Uterus (tissue), 2 donors: Measurements from ENCODE around the gene TRPV2.

Experiments
- CTCF ChIP-seq, 4 experiments: fragments of 200-600 bp in 2 of 4; fragments of 450-650 bp in 2 of 4; sonication (generic) in 2 of 4; IDR thresholded peaks; one replicate each; pipeline ENCODE4 v1.5.1; 2016 to 2019; ENCODE audit warnings: antibody characterized with exemption in 4 of 4, mild to moderate bottlenecking in 2 of 4, moderate library complexity in 1 of 4
- POLR2A ChIP-seq, 2 donors: fragments of 450-650 bp; IDR thresholded peaks; one replicate each; pipeline ENCODE4 v1.6.1; 2016; ENCODE audit warnings: antibody characterized with exemption in 2 of 2, mild to moderate bottlenecking in 1 of 2, moderate library complexity in 1 of 2

DNA sequence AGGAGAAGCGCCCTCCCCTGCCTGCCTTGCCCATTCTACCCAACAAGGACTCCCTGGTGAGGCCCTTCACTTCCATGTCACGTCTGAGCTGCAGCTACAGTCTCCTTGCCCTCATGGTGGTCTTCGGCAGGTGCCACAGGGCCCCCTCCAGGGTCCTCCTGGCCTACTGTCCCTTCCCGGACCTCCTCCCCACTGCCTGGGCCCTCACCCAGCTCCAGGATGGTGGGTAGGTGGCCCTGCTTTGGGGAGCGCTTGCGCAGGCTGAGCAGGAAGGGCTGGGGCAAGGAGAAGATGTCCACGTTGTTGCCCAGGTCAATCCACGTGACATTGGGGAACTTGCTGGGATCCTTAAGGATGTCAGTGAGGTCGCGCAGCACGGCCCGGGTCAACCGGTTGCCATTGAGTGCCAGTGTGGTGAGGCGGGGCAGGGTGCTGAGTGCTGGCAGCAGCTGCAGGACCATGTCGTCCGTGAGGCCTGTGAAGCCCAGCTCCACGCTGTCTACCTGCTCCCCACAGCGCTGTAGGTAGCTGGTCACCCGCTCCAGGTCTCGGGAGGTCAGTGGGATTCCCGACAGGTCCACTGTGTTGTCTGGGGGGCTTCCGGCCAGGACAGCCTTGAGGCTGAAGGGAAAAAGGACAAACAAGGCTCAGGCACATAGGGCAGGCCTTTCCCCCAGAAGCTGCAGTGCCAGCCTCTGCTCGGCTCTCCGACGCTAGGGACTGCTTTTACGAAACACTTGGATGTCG, 28.3 kb downstream of the TRPV2 start:
- TF ChIP-seq POLR2A (IDR thresholded peaks at IDR 0.05) = no peak
- no peak for TF ChIP-seq CTCF (IDR thresholded peaks at IDR 0.05)
